IPS-NIHi11 (cell line): ENCODE measurements around the gene CDK6.

Source experiments
- DNase-seq: peaks from one replicate; pipeline ENCODE4 v3.0.0; 2012; ENCODE audit warnings: mixed read lengths, low spot score

Gene CDK6

DNA sequence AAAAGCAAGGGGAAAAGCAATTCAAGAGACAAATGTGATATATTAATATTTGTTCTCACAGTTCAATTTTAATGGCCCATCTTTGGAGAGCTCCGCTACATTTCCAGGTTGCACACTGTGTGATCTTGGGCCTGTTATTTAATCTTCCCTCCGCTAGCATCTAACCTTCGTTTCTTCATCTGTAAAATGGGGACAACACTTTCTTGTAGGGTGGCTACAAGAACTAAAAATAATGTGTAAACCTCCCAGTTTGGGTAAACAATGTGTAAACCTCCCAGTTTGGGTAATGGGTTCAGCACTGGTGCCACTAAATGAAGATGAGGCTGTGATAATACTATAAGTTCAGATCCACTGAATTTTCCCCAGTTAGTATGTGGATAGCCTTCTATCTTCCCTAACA, 99.5 kb downstream of the CDK6 start:
- no peak for DNase-seq

DNA sequence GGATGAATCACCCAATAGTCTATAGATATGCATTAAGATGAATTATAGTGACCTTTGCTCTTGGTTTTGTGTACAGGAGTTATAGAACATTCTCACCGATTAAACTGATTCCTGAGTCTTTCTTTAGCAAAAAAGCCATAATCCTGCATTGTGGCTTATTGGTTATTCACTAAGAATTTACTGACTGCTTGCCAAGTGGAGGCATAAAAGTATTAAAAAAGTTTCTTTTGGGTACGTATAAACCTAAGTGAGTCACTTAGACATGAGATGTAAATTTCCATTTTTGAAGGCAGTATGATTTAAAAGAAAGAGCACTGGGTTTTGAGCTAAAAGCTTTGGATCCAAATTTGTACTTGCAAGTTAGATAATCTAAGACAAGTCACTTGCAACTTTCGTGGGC, 100.7 kb downstream of the CDK6 start:
- no peak for DNase-seq

DNA sequence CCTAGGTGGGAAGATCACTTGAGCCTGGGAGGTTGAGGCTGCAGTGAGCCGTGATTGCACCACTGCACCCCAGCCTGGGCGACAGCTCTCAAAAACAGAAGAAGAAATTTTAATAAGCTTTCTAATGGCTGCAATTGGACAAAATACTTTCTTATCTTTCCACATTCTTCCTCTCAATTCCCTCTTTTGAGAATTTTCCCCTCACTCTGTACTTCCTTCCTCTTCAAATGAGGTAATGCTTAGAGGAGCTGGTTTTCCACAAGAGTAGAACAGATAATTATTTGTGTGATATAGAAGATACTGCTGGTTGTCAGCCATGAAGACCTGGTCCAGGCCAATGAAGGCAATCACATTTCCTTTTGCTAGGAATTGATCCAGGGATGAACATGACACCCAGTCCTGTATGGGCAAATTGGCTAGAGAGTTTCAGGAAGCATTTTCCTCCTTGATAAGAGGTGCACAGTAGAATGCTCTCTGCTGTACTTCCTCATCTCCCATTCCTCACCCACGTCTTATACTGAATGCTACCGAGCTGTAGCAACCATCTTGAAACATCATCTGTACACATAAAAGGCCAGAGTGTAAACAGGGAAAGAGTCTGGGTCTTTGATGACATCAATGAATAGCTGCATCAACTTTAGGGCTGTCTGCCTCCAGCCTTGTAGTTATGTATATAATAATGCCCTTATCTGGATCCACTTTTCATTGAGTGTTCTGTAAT, 103.9 kb downstream of the CDK6 start:
- DNase-seq, result no peak

DNA sequence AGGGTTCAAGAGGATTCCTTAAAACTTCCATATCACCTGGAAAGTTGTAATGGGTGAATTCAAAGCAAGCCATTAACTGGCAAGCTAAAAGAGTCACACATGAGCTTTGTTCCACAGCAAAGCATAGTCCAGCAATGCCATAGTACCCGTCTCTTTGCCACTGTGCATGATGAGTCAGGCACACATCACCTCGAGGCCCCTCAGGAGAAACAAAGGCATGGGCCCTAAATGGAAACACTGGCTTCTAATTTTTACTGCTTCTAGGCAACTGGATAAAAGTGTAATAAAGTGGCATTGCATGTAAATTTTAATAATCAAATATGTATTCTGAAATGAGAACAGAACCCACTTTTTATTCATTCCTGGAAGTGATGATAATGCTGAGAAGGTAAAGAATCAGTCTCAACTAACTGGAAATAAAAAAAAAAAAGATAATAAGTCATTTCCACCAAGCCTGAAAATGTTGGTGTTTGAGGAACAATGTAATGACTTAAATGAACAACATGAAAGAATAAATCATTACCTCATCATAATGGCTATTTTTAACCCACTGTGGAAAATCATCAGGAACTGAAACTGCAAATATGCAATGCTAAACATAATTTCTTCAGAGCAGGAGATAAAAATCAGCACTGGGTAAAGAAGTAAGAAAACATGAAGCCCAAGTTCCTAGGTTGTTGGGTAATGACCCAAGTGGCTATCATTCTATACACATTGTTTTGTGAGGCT, 104.9 kb downstream of the CDK6 start:
- no peak for DNase-seq

DNA sequence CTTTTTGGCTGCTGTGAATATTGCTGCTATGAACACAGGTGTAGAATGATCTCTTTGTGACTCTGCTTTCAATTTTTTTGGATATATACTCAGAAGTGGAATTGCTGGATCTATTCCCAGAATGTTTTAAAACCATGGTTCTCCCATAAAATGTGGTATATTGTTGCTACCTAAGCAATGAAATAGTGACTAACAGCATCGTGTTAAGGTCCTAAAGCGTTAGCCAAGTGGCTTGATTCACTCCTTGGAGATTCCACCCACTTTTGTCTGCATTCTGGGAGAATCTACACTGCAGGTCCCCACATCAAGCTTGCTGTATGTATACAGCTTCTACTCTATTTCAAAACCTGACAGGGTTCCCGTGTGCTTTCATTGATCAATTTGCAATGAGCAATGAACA, 105.6 kb downstream of the CDK6 start:
- no peak for DNase-seq

DNA sequence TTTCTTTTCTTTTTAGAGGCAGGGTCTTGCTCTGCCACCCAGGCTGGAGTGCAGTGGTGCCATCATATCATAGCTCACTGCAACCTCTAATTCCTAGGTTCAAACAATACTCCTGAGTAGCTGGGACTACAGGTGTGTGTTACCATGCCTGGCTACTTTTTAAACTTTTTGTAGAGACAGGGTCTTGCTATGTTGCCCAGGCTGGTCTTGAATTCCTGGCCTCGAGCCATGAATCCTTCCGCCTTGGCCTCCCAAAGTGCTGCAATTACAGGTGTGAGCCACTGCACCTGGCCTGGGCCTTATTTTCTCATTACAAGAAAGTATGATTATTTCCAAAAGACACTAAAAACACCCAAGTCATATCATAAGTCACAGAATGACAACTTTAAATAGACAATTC, 106.6 kb downstream of the CDK6 start:
- DNase-seq, result no peak

DNA sequence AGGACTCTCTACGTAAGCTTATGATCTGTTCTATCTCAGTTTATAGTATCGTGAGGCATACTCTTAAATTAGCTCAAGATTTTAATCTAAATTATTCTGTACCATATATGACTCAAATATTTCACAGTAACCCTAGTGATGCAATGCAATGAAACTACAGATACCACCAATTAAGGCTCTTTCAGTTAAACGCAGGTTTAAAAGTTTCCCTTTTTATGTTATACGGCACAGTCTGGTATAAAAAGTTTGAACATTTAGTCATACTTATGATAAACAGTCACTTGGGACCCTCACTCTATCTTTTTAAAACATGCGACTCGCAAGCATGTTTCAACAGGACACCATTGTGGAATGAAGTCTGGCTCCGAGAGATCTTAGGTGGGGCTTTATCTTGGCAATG, 107.2 kb downstream of the CDK6 start:
- no peak for DNase-seq

DNA sequence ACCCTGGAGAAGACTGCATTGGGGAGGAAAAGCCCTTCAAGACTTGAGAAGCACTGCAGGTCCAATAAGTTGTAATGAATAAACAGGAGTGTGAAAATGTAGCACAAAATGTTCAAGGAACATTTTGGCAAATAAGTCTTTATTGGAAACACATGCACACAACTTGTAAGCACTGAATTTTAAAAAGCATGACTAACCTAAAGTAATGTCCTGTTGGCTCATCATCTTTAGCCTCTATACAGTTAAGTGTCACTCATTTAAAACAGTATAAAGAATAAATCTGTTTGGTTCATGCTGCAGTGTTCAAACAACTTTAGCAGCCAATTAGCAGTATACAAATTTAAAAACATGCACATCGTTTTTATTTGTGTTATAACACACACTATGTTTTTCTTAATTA, 108.6 kb downstream of the CDK6 start:
- DNase-seq, result no peak

DNA sequence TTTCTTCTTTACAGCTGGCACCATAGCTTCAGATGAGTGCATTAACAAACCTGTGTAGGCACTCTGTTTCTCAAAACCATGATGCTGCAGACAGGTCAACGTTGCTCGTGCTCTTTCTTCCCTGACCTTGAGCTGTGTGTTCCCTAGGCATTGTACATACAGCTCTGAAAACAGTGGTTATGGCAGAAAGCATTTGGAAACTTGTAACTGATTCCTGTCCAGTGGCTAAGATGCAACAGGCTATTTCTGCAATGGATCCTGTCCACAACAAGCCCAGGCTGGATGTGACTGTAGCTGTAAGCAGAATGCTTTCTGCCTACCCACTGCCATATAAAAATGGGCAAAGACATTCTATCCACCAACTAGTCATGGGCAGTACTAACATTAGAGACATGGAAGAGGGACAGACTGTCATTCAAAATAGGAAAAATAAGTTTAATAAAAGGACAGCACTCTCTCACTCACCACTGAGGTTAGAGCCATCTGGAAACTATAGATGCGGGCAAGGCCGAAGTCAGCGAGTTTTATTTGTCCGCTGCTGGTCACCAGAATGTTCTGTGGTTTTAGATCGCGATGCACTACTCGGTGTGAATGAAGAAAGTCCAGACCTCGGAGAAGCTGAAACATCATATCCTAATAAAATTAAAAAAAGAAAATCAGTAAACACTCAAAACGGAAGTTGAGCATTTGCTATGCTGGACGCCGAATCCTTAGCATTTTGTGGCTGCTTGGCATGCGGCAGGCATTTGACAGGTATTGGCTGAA, 111.0 kb downstream of the CDK6 start:
- DNase-seq, result no peak

DNA sequence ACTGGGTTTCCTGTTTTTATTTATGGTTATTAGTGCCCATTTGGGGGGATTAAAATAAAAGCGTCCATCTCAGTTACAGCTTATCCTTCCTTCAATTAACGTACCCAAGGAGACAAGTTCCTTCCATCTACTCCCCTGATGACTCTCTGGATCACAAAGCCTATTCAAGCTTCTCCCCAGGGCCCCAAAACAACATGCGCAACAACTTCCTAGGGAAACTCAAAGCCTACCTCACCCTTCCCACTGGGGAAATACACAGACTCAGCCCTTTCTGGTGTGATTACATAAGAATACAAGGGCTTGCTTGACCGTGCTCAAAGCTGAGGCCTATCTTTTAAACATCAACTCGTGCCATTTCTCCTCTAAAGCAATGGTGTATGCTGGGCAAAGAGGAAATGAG, 112.4 kb downstream of the CDK6 start:
- peak; percentile 60 for DNase-seq

DNA sequence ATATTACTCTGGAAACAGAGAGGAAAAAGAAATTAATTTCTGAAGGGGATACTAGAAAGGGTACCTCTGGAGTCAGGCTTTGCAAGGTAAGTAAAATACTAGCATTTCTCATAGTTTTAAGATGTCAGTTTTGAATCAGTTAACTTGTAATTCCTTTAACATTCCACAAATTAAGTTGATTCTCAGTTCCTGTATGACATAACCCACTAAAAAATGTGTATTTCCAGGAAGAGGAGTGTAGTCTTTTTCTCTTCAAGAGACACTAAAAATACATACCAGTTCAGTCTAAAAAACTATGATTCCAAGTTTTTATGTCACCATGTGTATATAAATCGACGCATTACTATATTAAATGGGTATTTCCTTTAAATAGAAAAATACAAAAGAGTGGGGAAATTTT, 113.2 kb downstream of the CDK6 start:
- no peak for DNase-seq

DNA sequence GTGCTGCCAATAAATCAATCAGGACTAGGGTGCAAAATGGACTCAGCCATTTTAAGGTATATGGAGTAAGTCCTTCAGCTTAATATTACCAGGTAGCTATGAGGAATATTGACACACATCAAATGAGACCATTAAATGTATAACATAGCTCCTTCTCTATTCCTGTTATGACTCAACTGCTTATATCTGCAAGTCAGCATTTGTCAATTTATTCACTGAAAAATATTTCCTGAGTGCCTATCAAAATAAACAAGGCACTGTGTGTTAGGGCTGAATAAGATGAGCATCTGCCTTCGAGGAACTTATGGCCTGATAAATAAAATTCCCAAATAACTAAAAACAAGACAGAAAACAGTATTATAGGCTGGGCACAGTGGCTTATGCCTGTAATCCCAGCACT, 113.8 kb downstream of the CDK6 start:
- no peak for DNase-seq

DNA sequence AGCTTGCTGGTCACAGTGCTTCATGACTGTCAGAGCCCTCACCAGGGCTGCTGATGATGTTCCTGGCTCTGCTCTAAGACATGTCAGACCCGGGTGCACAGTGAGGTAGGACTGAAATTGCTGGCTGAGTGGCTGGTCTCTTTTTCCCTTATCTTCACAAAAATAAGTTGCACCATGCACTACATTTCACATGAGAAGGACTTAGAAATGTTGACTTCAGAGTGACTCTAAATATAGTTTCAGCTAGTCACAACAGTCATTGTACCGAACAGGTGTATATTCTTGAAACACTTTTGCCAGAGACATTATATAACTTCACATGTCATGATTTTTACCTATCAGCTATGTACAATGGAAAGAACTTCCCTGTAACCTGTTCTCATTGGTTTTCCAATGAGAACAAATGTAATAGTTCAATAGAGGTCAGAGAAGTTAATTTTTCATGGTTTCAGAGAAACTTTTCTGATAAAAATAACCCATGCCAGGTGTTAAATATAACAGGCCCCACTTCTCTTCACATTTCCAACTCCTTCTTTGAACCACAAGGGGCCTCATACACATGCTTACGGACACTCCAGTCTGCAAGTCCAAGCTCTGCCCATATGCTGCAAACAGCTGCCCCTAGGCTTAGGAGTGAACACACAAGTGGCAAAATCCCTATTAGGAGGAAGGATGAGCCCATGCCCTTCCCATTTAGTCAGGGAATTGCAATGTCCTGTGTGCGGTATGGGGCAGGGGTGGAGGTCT, 115.6 kb downstream of the CDK6 start:
- no peak for DNase-seq

DNA sequence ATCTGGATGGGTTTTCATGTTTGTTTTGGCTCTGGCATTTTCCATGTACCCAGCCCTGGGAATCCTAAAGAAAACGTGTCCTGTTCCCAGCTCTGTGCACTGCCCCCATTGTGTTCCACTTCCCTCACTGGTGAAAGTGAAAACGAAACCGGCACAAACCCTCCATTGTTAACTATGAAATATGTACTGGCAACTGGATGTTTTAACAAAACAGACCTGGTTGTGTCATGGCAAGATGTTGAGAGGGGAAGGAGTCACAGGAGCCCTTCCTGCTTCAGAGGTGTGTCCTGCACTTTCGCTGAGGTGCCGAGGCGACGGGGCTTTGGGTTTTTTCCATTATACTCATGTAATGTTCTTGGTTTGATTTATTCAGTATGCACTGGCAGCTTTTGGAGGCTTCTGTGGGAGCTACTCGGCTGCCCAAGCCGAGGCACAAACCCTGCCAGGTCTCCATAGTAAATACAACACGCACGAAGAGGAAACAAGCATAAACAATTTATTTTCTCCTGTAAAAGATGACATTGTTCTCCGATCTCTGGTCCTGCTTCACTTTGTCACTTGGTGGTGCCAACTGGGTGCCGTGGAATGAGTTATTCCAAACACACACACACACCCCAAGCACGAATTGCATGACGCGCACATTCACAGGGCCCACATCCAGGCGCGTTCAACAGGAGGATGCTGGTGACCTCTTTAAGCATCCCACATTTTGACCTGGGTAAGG, 118.2 kb downstream of the CDK6 start:
- no peak for DNase-seq

DNA sequence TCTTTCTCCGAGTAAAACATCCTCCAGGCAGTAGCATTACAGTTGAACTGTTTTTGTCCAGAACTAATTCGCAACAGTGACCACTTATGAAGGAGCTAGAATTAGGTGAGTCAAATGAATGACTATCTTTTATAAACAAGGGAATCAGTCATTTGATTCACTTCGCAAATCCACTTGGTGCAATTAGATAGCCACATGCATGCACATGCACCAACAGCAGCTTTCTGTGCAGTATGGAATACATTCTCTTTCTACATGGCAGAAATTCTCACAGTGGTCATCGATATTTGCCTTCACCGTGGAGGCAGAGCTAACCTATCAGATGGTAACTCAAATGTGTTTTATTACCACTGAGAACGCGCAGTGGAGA, 118.8 kb downstream of the CDK6 start:
- no peak for DNase-seq

DNA sequence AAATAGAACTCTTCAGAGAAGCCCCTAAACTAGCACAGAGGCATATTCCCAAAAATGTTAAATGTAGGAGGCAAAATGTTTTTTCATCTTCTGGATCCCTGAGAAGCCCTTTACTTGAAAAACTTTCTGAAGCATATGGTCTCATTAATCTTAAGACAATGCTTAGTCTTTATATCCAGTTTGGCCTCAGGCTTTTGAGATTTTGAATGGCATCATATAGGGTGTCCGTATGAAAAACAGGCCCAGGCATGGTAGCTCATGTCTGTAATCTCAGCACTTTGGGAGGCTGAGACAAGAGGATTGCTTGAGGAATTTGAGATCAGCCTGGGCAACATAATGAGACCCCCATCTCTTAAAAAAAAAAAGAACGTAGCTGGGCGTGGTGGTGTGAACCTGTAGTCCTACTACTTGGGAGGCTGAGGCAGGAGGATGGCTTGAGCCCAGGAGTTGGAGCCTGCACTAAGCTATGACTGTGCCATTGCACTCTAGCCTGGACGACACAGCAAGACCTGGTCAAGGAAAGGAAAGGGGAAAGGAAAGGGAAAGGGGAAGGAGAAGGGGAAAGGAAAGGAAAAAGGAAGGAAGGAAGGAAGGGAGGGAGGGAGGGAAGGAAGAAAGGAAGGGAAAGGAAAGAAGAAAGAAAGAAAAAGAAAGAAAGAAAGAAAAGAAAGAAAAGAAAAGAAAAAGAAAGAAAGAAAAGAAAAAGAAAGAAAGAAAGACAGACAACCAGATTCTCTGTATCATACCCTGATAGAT, 119.4 kb downstream of the CDK6 start:
- DNase-seq, result no peak

DNA sequence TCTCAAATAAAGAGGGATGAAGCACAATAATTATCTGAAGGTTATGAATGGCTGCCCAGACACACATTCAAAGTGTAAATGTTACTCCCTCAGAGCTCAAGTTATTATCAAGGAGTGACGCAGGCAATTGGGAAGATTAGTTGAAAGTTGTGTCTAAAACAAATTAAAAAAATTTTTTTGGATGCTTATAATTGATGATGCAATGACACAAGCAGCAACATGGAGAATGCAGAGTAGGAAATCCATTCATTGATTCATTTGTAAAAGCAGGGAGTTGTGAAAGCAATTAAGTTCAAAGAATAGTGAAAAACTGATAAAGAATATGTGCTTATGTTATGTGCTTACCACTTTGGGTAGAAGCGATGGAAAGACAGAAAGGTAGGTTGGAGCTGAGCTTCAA, 120.4 kb downstream of the CDK6 start:
- no peak for DNase-seq

DNA sequence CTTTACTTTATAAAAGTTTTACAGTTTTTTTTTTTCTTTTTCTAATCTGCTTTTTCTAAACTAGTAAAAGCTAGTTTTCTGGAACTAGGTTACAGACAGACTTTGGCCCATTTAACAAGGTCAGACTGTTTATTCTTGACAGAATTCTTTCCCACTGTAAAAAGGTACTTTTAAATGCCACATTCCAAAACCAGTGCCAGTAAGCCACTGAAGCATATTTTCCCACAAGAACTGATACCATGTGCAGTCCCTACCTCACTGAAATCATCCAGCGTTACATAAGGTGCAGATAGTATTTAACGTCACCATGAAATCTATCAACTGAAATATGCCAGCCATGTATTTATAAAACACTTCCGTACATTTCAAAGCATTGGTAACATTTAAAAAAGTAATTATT, 121.6 kb downstream of the CDK6 start:
- DNase-seq, result no peak

DNA sequence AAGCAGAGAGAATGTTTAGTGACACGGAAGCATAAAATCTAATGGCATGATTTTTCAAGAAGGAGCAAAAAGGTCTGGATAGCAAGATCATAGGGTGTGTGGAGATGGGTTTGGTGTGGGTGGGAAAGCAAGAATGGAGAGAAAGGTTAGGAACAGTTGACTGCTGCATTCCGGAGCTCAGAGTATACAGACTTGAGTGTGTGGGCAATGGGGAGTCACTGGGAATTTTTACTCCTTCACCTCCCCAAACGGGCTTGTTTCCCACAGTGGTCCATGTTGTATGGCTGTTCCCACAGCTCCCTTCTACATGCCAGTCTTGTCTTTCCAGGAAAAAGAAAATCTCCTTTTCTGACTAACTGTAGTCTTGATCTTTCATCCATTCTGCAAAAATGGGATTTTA, 122.1 kb downstream of the CDK6 start:
- DNase-seq, result no peak

DNA sequence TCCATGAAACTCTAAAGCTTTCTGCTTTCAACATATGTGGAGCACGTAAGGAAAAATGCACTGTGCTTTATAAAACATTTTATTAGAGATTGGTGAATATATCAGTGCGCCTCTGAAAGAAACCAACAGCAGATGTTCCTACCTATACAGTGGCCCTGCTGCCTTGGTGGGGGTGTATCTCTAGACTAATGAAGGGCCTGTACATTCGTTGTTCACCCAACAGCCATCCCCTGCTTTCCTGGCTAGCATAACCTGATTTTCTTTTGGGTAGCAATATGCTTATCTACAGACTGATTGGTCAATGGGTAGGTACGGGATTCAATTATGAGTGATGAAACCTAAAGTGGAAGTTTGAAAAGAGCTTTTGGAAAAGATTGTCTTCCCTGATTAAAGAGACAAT, 126.5 kb downstream of the CDK6 start:
- no peak for DNase-seq

DNA sequence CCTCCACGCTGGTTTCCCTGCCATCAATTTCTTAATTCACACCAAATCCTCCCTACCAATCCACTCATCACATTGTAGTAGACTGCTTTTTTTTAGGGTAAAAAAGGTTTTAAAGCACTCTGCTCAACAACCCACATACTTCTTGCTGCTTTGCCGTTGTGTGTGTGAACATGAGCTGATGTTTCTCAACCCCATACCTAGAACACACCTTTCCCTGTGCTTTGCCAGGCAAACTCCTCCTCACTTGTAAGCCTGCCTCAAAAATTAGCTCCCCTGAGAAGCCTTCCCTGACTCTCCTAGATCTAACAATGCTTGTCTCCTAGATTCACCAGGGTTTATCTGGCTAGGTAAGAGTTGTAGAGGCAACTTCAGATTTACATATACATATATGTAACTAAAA, 127.2 kb downstream of the CDK6 start:
- DNase-seq, result no peak
